Activated CD8-positive, alpha-beta memory T cell treated with anti-CD3 and anti-CD28 coated beads, Interleukin-2, amount 50 U/mL, for 1 hour (primary cell): ENCODE results near the gene EFHD1.
"Not testable (repeated sequence)": the region's sequence is repeated elsewhere in the genome, so short reads cannot be mapped to it uniquely, and the experiment has no call there.

Experiments
- DNase-seq: peaks from one replicate; pipeline ENCODE4 v3.0.0-alpha.2; 2020; ENCODE audit errors: extremely low read depth

The EFHD1 gene

GRCh38 chr2:232649033-232649432, 15.6 kb downstream of the EFHD1 start:
- DNase-seq: no peak

GRCh38 chr2:232652505-232652851, 19.1 kb downstream of the EFHD1 start:
- no peak for DNase-seq

DNA sequence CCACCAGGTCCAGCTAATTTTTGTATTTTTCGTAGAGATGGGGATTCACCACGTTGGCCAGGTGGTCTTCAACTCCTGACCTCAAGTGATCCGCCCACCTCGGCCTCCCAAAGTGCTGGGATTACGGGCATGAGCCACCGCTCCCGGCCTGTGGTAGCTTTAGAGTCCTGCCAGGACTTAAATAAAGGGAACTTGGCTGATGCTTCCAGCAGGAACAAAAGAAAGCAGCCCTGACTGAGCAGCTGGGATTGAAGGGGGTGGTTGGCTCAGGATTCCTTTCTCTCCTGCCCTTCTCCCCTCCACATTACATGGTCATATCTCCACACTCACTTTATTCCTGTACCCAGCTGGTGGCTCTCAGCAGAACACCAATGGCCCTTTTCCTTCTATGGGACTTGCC, 20.0 kb downstream of the EFHD1 start:
- DNase-seq: no peak

DNA sequence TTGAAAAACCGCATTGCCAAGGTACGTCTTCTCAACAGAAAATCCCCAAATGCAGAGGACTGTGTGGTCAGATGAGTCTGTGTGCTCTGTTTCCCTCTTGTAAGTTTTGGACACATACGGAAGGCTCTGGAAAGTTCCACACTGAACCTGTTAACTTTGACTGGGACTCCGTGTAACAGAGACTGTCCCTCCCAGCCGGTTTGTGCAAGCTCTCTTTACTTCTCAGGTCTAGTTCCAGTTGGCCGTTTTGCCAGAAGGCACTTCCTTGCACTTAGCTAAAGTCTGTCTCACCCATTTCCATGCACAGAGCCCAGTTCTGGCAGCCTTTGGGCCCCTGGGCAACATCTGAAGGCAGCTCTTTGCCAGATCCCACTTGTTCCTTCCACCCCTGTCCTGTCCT, 22.0 kb downstream of the EFHD1 start:
- DNase-seq: no peak

DNA sequence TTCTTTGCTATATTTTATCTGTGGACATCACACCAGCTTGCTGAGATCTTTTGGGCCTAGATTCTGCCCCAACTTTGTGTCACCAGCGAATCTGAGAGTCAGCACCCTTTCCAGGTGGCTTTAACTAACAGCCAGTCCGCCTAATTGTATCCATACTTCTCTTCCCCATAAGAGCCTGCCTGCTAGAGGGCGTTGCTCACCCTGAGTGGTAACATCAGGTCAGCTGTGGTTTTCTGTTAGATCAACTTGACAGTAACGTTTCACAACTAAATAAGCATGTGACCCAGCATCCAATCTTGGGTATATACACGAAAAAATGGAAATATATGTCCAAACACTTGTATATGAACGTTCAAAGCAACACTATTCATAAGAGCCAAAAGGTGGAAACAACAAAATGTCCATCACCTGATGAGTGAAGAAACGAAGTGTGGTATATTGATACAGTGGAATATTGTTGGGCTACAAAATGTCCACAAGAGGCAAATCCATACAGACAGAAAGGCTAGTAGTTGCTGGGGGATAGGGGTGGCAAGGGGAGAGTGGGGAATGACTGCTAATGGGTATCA, 24.9 kb downstream of the EFHD1 start:
- no peak for DNase-seq

GRCh38 chr2:232659359-232659758, 26.0 kb downstream of the EFHD1 start:
- DNase-seq: no peak

GRCh38 chr2:232662486-232663260, 29.3 kb downstream of the EFHD1 start:
- DNase-seq: no peak

- no peak for DNase-seq
Measured at GRCh38 chr2:232666051-232666805, 32.8 kb downstream of the EFHD1 start.

DNA sequence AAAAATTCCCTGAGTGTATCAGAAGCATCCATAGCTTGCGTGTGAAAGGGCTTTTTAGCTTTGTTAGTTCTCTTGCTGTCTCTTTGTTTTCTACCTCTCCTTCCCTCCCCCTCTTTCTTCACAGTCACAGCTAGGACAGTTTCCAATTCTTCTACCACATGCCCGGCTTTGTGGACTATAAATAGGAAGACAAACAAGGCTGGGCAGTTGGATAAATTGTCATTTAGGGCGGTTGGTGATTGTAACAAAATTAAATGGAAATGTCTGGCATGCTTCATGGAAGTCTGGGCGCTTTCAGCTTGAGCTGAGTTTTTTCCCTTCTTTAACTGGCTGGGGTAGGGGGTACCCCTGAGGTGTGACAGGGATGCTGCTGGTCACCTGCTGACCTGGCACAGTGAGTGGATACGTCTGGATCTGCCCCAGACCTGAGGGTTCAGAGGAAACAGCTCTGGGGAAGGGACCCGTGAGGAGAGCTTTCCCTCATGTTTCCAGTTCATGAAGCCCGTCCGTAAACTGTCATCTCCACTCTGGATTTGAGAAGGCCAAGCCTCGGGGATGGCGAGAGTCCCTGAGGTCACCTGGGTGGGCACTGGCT, 34.7 kb downstream of the EFHD1 start:
- DNase-seq: no peak

DNA sequence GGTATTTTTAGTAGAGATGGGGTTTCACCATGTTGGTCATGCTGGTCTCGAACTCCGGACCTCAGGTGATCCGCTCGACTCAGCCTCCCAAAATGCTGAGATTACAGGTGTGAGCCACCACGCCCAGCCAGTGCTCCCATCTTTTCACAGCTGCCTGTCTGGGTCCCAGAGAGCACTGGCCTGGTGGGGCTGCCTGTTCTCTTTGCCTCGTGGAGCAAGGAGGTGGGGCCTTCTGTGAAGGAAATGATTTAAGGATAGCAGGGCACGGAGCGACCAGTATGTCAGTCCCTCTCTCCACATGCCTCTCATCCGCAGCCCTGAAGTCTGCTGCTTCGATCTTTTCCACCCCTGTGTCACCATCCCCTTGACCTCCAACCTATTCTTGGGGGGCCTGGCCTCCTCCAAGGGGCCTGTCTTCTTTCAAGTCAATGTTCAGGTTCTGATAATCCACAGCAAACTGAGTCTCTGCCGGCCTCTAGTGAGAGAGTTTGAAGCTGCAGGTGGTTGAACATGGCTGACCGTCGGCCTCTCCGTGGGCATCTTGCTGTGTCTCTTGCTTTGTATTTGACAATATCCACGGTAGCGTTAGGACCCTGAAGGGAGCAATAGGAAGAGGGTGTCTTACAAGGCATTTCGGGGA, 35.5 kb downstream of the EFHD1 start:
- no peak for DNase-seq

GRCh38 chr2:232672588-232672987, 39.2 kb downstream of the EFHD1 start:
- no peak for DNase-seq

DNA sequence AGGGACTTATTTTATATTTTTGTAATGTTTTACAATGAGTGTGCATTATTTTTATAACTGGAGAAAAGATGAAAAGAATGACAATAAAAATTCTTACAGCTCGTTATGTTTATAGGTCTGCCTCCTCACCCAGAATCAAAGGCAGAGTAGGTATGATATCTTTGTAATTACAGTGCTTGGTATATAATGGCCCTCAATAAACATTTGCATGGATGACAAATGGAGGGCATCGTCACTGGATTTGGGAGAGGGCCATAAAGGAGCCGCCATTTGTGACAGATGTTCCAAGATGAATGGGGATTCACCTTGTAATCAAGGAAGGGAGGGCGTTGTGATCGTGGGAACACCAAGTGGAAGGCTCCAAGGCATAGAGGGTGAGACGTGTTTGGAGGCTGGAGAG, 41.1 kb downstream of the EFHD1 start:
- DNase-seq: no peak

DNA sequence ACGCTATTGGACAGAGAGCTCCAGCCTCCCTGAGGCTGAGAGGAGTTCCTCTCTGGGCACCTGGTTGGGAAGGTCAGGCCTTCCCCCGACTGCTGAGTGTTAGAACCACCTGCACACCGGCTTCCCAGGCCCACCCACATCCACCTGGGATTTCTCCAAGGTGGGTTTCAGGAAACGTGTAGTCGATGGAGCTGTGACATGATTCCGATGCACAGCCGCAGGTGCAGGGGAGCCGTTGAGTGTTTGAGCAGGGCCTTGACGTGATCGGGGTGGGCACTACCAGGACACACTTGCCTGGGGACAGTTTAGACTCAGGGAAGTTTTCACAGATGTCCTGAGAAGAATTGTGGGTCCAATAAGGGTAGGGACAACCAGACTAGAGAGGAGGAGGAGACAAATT, 42.0 kb downstream of the EFHD1 start:
- no peak for DNase-seq

DNA sequence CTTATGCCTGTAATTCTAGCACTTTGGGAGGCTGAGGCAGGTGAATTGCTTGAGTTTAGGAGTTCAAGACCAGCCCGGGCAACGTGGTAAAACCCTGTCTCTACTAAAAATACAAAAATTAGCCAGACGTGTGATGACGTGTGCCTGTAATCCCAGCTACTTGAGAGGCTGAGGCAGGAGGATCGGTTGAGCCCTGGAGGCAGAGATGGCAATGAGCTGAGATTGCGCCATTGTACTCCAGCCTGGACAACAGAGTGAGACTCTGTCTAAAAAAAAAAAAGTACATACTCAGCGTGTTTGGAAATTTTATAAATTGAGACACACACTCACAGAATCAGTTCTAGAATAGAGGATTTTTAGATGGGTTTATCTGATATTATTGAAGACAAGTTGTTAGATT, 46.6 kb downstream of the EFHD1 start:
- no peak for DNase-seq

- no peak for DNase-seq
Measured at GRCh38 chr2:232681527-232681926, 48.1 kb downstream of the EFHD1 start.

- DNase-seq: no peak
Measured at GRCh38 chr2:232683368-232683767, 50.0 kb downstream of the EFHD1 start.

DNA sequence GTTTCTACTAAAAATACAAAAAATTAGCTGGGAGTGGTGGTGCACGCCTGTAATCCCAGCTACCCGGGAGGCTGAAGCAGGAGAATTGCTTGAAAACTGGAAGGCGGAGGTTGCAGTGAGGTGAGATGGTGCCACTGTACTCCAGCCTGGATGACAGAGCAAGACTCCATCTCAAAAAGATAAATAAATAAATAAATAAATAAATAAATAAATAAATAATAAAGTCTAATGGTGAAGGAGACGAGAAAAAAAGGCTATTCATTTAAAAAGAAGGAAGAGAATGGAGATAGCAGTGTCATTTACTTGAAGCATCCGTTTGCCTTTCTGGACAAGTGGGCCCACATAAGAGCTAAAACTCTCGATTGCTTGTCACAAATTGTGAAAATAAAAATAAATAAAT, 52.0 kb downstream of the EFHD1 start:
- DNase-seq: not testable (repeated sequence)

GRCh38 chr2:232687382-232688160, 54.2 kb downstream of the EFHD1 start:
- DNase-seq: no peak

DNA sequence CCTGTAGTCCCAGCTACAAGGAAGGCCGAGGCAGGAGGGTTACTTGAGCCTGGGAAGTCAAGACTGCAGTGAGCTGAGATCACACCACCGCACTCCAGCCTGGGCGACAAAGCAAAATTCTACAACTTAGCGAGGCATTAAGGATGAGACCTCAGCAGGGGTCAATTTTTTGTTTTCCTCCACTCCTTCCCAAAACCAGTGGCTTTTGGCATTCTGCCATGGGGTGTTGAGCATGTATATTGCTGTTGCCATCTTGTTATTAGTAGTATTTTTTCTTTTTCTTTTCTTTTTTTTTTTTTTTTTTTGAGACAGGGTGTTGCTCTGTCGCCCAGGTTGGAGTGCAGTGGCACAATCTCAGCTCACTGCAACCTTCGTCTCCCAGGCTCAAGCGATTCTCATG, 54.8 kb downstream of the EFHD1 start:
- no peak for DNase-seq

GRCh38 chr2:232689152-232689910, 55.9 kb downstream of the EFHD1 start:
- DNase-seq: no peak

DNA sequence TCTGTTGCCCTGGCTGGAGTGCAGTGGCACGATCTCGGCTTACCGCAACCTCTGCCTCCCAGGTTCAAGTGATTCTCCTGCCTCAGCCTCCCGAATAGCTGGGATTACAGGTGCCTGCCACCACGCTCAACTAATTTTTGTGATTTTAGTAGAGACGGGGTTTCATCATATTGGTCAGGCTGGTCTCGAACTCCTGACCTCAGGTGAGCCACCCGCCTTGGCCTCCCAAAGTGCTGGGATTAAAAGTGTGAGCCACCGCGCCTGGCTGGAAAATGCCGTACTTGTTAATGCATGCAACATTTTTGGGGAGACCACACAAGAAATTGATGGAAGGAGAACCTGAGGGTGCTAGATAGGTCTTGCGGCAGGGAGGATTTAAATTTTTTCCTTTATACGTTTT, 57.7 kb downstream of the EFHD1 start:
- DNase-seq: not testable (repeated sequence)
